PC-3 (cell line): ENCODE results near the gene GPC6. TPM values are rescaled to one million over a fixed set of nuclear protein-coding genes. Genes with fewer than 3 reads are reported as not detected.

ENCODE experiments used
- ATAC-seq: fragments of 200-7000 bp; cut with Tn5 transposase; 2 replicates; pipeline ENCODE4 v1.9.1; 2020; ENCODE audit warnings: mild to moderate bottlenecking, moderate library complexity
- BruUV-seq: library from RNA; stranded (reverse); fragments of 400-500 nt; replicated peaks from 2 replicates; lab custom pipeline; 2021; lab: Mats Ljungman, UMichigan
- CTCF ChIA-PET: fragments of 300-600 bp; sonication (Branson Sonifier 250); formaldehyde crosslinking; loops from one replicate; lab custom pipeline; 2022; ENCODE audit warnings: antibody characterized with exemption; lab: Charles Lee
- POLR2A ChIA-PET: fragments of 300-600 bp; sonication (Branson Sonifier 250); formaldehyde crosslinking; loops from one replicate; lab custom pipeline; 2022; ENCODE audit warnings: antibody characterized with exemption; ENCODE audit not compliant: unreplicated experiment; lab: Charles Lee
- DNase-seq: peaks from one replicate; pipeline ENCODE4 v3.0.0-alpha.2; 2015
- H2AFZ ChIP-seq: fragments of 300-600 bp; sonication (generic); 2 replicates; pipeline ENCODE4 v1.6.0; 2016; ENCODE audit warnings: antibody characterized with exemption, low read length
- H3F3A ChIP-seq: fragments of 300-600 bp; sonication (generic); one replicate; pipeline ENCODE4 v1.6.0; 2017; ENCODE audit warnings: antibody characterized with exemption, low read length, control low read depth, mild to moderate bottlenecking; ENCODE audit not compliant: unreplicated experiment
- H3K27ac ChIP-seq: fragments of 300-600 bp; sonication (generic); 2 replicates; pipeline ENCODE4 v1.5.1; 2016; ENCODE audit warnings: mild to moderate bottlenecking, low read length
- H3K27me3 ChIP-seq: fragments of 300-600 bp; sonication (generic); 2 replicates; pipeline ENCODE4 v1.6.1; 2016; ENCODE audit warnings: low read length, mixed read lengths
- H3K36me3 ChIP-seq: fragments of 300-600 bp; sonication (generic); 2 replicates; pipeline ENCODE4 v1.6.1; 2016; ENCODE audit warnings: low read depth, mixed run types, low read length, mixed read lengths
- H3K4me1 ChIP-seq: fragments of 300-600 bp; sonication (generic); 2 replicates; pipeline ENCODE4 v1.5.1; 2016; ENCODE audit warnings: low read length; ENCODE audit not compliant: insufficient read depth
- H3K4me2 ChIP-seq: fragments of 300-600 bp; sonication (generic); 2 replicates; pipeline ENCODE4 v1.6.0; 2016; ENCODE audit warnings: low read length
- H3K4me3 ChIP-seq: fragments of 300-600 bp; sonication (generic); 2 replicates; pipeline ENCODE4 v1.5.1; 2016; ENCODE audit warnings: mild to moderate bottlenecking, low read length, mixed read lengths
- H3K79me2 ChIP-seq: fragments of 300-600 bp; sonication (generic); 2 replicates; pipeline ENCODE4 v1.6.1; 2017; ENCODE audit warnings: low read length, mixed read lengths
- H3K9ac ChIP-seq: fragments of 300-600 bp; sonication (generic); 2 replicates; pipeline ENCODE4 v1.6.0; 2016; ENCODE audit warnings: mild to moderate bottlenecking, low read length
- H3K9me2 ChIP-seq: fragments of 300-600 bp; sonication (generic); replicated peaks from 2 replicates; pipeline ENCODE4 v1.6.1; 2016; ENCODE audit warnings: mixed run types, low read length, mixed read lengths
- H3K9me3 ChIP-seq: fragments of 300-600 bp; sonication (generic); 2 replicates; pipeline ENCODE4 v1.6.1; 2016; ENCODE audit warnings: low read length, mixed read lengths
- H4K20me1 ChIP-seq: fragments of 300-600 bp; sonication (generic); 2 replicates; pipeline ENCODE4 v1.6.1; 2016; ENCODE audit warnings: low read length, mixed read lengths
- EZH2 ChIP-seq: fragments of 300-600 bp; sonication (generic); IDR thresholded peaks from one replicate; pipeline ENCODE4 v1.6.1; 2017; ENCODE audit warnings: antibody characterized with exemption, mild to moderate bottlenecking, low read length; ENCODE audit not compliant: unreplicated experiment
- EZH2phosphoT487 ChIP-seq: fragments of 300-600 bp; sonication (generic); IDR thresholded peaks from 2 replicates; pipeline ENCODE4 v1.6.1; 2018; ENCODE audit warnings: mild to moderate bottlenecking, antibody characterized with exemption, low read length, borderline replicate concordance
- intact Hi-C: fragments of 100-400 bp; cut with micrococcal nuclease; formaldehyde crosslinking; loops from 2 replicates; pipeline ENCODE4 v1.9.0; 2023
- total RNA-seq: library from RNA; depleted of rRNA; stranded (reverse); fragments of >200 nt; gene quantifications from 2 replicates; pipeline ENCODE4 v1.2.3, GENCODE V29; 2014
- TF ChIP-seq, protein P1 (sequence below): fragments of 300-600 bp; sonication (generic); conservative IDR thresholded peaks from 2 replicates; pipeline ENCODE4 v1.5.1; 2017; ENCODE audit warnings: antibody characterized with exemption, low read depth, mild to moderate bottlenecking, low read length

GPC6 gene
- total RNA-seq, 1 experiment from 2014 or later, result 3.5 TPM

DNA sequence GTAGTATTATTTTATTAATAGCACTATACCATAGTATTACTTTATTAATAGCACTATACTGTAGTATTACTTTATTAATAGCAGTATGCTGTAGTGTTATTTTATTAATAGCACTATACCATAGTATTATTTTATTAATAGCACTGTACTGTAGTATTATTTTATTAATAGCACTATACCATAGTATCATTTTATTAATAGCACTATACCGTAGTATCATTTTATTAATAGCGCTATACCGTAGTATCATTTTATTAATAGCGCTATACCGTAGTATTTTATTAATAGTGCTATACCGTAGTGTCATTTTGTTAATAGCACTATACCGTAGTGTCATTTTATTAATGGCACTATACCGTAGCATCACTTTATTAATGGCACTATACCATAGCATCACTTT lies 191.8 kb downstream of the GPC6 start:
- intact Hi-C loops, result no loop called here
- BruUV-seq, result no TSS peak
- Histone ChIP-seq H3K9me3 (no peaks in the 10 kb centered on the region), H3K79me2 (no peaks in the 10 kb centered on the region), H3F3A (no peaks in the 10 kb centered on the region), H3K9me2 (no peaks in the 10 kb centered on the region), H3K4me2 (no peak overlapping the region), H3K27ac (no peak overlapping the region), H3K9ac (no peak overlapping the region), H3K27me3 (no peaks in the 10 kb centered on the region), H2AFZ (no peak overlapping the region), H3K36me3 (no peaks in the 10 kb centered on the region), H4K20me1 (no peaks in the 10 kb centered on the region), H3K4me1 (no peaks in the 10 kb centered on the region), H3K4me3 (no peak overlapping the region)
- DNase-seq, result no peak
- POLR2A ChIA-PET, result no interaction called here
- TF ChIP-seq, protein P1, sequence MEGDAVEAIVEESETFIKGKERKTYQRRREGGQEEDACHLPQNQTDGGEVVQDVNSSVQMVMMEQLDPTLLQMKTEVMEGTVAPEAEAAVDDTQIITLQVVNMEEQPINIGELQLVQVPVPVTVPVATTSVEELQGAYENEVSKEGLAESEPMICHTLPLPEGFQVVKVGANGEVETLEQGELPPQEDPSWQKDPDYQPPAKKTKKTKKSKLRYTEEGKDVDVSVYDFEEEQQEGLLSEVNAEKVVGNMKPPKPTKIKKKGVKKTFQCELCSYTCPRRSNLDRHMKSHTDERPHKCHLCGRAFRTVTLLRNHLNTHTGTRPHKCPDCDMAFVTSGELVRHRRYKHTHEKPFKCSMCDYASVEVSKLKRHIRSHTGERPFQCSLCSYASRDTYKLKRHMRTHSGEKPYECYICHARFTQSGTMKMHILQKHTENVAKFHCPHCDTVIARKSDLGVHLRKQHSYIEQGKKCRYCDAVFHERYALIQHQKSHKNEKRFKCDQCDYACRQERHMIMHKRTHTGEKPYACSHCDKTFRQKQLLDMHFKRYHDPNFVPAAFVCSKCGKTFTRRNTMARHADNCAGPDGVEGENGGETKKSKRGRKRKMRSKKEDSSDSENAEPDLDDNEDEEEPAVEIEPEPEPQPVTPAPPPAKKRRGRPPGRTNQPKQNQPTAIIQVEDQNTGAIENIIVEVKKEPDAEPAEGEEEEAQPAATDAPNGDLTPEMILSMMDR, result no peak
- TF ChIP-seq EZH2phosphoT487, result no peak
- TF ChIP-seq EZH2, result no peak
- no peak for ATAC-seq
- CTCF ChIA-PET, result no interaction called here

DNA sequence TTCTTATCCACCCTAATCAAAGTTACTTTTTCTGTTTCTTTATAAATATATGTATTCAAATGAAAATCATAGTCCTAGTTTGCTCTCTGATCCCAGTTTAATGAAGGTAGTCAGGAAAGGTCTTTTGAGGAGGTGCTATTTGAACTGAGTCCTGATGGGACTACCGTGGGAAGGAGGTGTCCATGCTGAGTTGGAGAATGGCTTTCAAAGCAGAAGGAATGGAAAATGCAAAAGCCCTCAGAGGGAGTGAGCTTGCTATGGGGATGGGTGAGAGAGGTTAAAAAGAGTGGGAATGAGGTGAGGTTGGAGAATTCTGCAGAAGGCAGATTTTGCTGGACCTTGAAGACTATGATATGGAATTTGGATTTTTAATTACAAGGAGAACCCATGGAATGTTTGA lies 193.6 kb downstream of the GPC6 start:
- no peak for TF ChIP-seq EZH2phosphoT487
- no peak for TF ChIP-seq EZH2
- TF ChIP-seq, protein P1, result no peak
- Histone ChIP-seq H3K79me2 (no peaks in the 10 kb centered on the region), H3K9me2 (no peaks in the 10 kb centered on the region), H3F3A (no peaks in the 10 kb centered on the region), H3K4me1 (no peaks in the 10 kb centered on the region), H2AFZ (no peak overlapping the region), H4K20me1 (no peaks in the 10 kb centered on the region), H3K9ac (no peak overlapping the region), H3K4me3 (no peak overlapping the region), H3K27ac (no peak overlapping the region), H3K27me3 (no peaks in the 10 kb centered on the region), H3K9me3 (no peaks in the 10 kb centered on the region), H3K36me3 (no peaks in the 10 kb centered on the region), H3K4me2 (no peak overlapping the region)
- ChIA-PET CTCF (no interaction called here), POLR2A (no interaction called here)
- intact Hi-C loops, result no loop called here
- ATAC-seq (no peak), DNase-seq (no peak)
- BruUV-seq, result no TSS peak

- Histone ChIP-seq H3K9me2 (no peaks in the 10 kb centered on the region), H3K27me3 (no peaks in the 10 kb centered on the region), H3K4me1 (no peaks in the 10 kb centered on the region), H3K4me3 (no peak overlapping the region), H3K9ac (no peak overlapping the region), H4K20me1 (no peaks in the 10 kb centered on the region), H3F3A (no peaks in the 10 kb centered on the region), H2AFZ (no peak overlapping the region), H3K4me2 (no peak overlapping the region), H3K9me3 (no peaks in the 10 kb centered on the region), H3K27ac (no peak overlapping the region), H3K36me3 (no peaks in the 10 kb centered on the region), H3K79me2 (no peaks in the 10 kb centered on the region)
- intact Hi-C loops, result no loop called here
- ChIA-PET CTCF (no interaction called here), POLR2A (no interaction called here)
- DNase-seq, result no peak
- ATAC-seq, result no peak
- TF ChIP-seq EZH2 (no peak), EZH2phosphoT487 (no peak)
- TF ChIP-seq, protein P1, result no peak
- BruUV-seq, result no TSS peak
Observed at GRCh38 chr13:93420887-93421286, 194.3 kb downstream of the GPC6 start.
